OCI-LY7 (cell line): ENCODE measurements around the gene PPP6R3. TPM values are rescaled to one million over a fixed set of nuclear protein-coding genes. Genes with fewer than 3 reads are reported as not detected.

Experiments
- BruUV-seq: library from RNA; stranded (reverse); fragments of 400-500 nt; replicated peaks from 2 replicates; lab custom pipeline; 2021; lab: Mats Ljungman, UMichigan
- CTCF ChIA-PET: fragments of 300-600 bp; sonication (Branson Sonifier 250); formaldehyde crosslinking; loops from one replicate; lab custom pipeline; 2022; ENCODE audit warnings: antibody characterized with exemption; ENCODE audit not compliant: unreplicated experiment; lab: Charles Lee
- POLR2A ChIA-PET: fragments of 300-600 bp; sonication (Branson Sonifier 250); formaldehyde crosslinking; loops from one replicate; lab custom pipeline; 2022; ENCODE audit warnings: antibody characterized with exemption; lab: Charles Lee
- DNase-seq: peaks from one replicate; pipeline ENCODE4 v3.0.0-alpha.2; 2015; ENCODE audit warnings: low spot score
- H2AFZ ChIP-seq: fragments of 200-600 bp; sonication (generic), shearing (Covaris generic); 2 replicates; pipeline ENCODE4 v1.6.1; 2014; ENCODE audit warnings: mild to moderate bottlenecking, antibody characterized with exemption, low read length, moderate library complexity
- H3K27ac ChIP-seq: fragments of 200-600 bp; sonication (generic); 2 replicates; pipeline ENCODE4 v1.5.1; 2014; ENCODE audit warnings: mixed run types, low read depth, mild to moderate bottlenecking, moderate library complexity, low read length, inconsistent platforms; ENCODE audit not compliant: poor library complexity, severe bottlenecking
- H3K36me3 ChIP-seq: fragments of 200-600 bp; sonication (generic); 2 replicates; pipeline ENCODE4 v1.6.1; 2014; ENCODE audit warnings: mild to moderate bottlenecking, antibody characterized with exemption, low read length, moderate library complexity, mixed read lengths; ENCODE audit not compliant: insufficient read depth
- H3K4me1 ChIP-seq: fragments of 200-600 bp; sonication (generic); 2 replicates; pipeline ENCODE4 v1.5.1; 2014; ENCODE audit warnings: mild to moderate bottlenecking, low read length; ENCODE audit not compliant: insufficient read depth, poor library complexity, severe bottlenecking
- H3K4me2 ChIP-seq: fragments of 200-600 bp; sonication (generic); 2 replicates; pipeline ENCODE4 v1.6.1; 2014; ENCODE audit warnings: mild to moderate bottlenecking, low read length
- H3K4me3 ChIP-seq: fragments of 200-600 bp; sonication (generic); 2 replicates; pipeline ENCODE4 v1.5.1; 2014; ENCODE audit warnings: mild to moderate bottlenecking, low read depth, low read length; ENCODE audit not compliant: poor library complexity, severe bottlenecking
- H3K79me2 ChIP-seq: fragments of 200-600 bp; sonication (generic); 2 replicates; pipeline ENCODE4 v1.6.1; 2016; ENCODE audit warnings: low read depth, mild to moderate bottlenecking, low read length, moderate library complexity, mixed read lengths; ENCODE audit not compliant: insufficient read depth
- H3K9me2 ChIP-seq: fragments of 200-600 bp; sonication (generic); 2 replicates; pipeline ENCODE4 v1.6.1; 2016; ENCODE audit warnings: mild to moderate bottlenecking, low read length, mixed read lengths; ENCODE audit not compliant: insufficient read depth
- H3K9me3 ChIP-seq: fragments of 200-600 bp; sonication (generic); 2 replicates; pipeline ENCODE4 v1.6.1; 2014; ENCODE audit warnings: mild to moderate bottlenecking, mixed run types, low read length, mixed read lengths
- H4K20me1 ChIP-seq: fragments of 200-600 bp; sonication (generic); 2 replicates; pipeline ENCODE4 v1.6.1; 2014; ENCODE audit warnings: mild to moderate bottlenecking, antibody characterized with exemption, low read length, moderate library complexity, mixed read lengths; ENCODE audit not compliant: insufficient read depth
- CTCF ChIP-seq: fragments of 200-600 bp; sonication (generic); conservative IDR thresholded peaks from 2 replicates; pipeline ENCODE4 v1.5.1; 2014; ENCODE audit warnings: mild to moderate bottlenecking, antibody characterized with exemption, low read length, moderate library complexity, mixed read lengths
- EZH2phosphoT487 ChIP-seq: fragments of 200-600 bp; sonication (generic); IDR thresholded peaks from 2 replicates; pipeline ENCODE4 v1.6.1; 2018; ENCODE audit warnings: low read depth, borderline replicate concordance, mild to moderate bottlenecking, mixed run types, antibody characterized with exemption, low read length, moderate library complexity, mixed read lengths
- intact Hi-C: fragments of 100-400 bp; cut with micrococcal nuclease; formaldehyde crosslinking; loops from one replicate; pipeline ENCODE4 v1.10.0; 2022; ENCODE audit not compliant: unreplicated experiment
- total RNA-seq, 2 experiments: library from RNA; depleted of rRNA in 1 of 2; stranded (reverse); fragments of >200 nt in 1 of 2; shearing (Covaris generic) in 1 of 2; gene quantifications; 2 replicates each; pipeline ENCODE4 v1.2.3, GENCODE V29; 2014 to 2022

The PPP6R3 gene
- total RNA-seq, 2 experiments from 2014 or later, result 122 to 151 TPM

- no peak overlapping the region for H3K27ac ChIP-seq
- peaks cover 30% of the 10 kb centered on the region for H4K20me1 ChIP-seq
- no peak overlapping the region for H3K4me2 ChIP-seq
- no peak overlapping the region for H2AFZ ChIP-seq
- POLR2A ChIA-PET, result no interaction called here
- no peaks in the 10 kb centered on the region for H3K9me3 ChIP-seq
- intact Hi-C loops, result no loop called here
- peaks cover 99% of the 10 kb centered on the region for H3K79me2 ChIP-seq
- no peak overlapping the region for H3K4me3 ChIP-seq
- no peak for DNase-seq
- H3K36me3 ChIP-seq, result peaks cover 16% of the 10 kb centered on the region
- CTCF ChIA-PET, result no interaction called here
- no peaks in the 10 kb centered on the region for H3K9me2 ChIP-seq
- no peak for TF ChIP-seq EZH2phosphoT487
- TF ChIP-seq CTCF, result no peak
- peaks cover 60% of the 10 kb centered on the region for H3K4me1 ChIP-seq
- BruUV-seq, result no TSS peak
These were observed 41.3 kb downstream of the PPP6R3 start for GRCh38 chr11:68501813-68502212.

DNA sequence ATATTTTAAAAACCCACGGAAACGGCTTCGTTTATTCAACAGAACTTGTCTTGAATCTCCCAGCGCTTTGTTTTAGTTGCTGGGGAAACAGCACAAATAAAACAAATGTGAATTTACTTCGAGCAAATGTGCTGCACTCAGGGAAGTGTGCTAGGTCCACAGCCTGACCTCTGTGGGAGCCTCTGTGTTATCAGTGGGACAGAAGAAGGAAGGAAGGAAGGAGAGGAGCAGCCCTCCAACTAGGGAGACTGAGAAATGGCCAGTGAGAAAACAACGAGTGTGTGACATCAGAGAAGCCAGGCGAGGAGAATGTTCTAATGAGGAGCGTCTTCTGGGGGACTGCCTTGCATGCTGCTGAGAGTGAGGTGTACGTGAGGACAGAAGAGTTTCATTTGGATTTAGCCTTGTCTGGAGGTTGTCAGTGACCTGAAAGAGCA is 42.7 kb downstream of the PPP6R3 start:
- Histone ChIP-seq H2AFZ (no peak overlapping the region), H3K4me3 (no peak overlapping the region), H3K9me3 (no peaks in the 10 kb centered on the region), H4K20me1 (peaks cover 28% of the 10 kb centered on the region), H3K79me2 (peaks cover 100% of the 10 kb centered on the region), H3K4me2 (no peak overlapping the region), H3K9me2 (no peaks in the 10 kb centered on the region), H3K27ac (no peak overlapping the region), H3K4me1 (peaks cover 48% of the 10 kb centered on the region), H3K36me3 (peaks cover 25% of the 10 kb centered on the region)
- ChIA-PET CTCF (no interaction called here), POLR2A (no interaction called here)
- no TSS peak for BruUV-seq
- DNase-seq, result no peak
- TF ChIP-seq CTCF (no peak), EZH2phosphoT487 (no peak)
- intact Hi-C loops, result no loop called here

GRCh38 chr11:68503792-68504191 is 43.2 kb downstream of the PPP6R3 start:
- Histone ChIP-seq H3K36me3 (peaks cover 25% of the 10 kb centered on the region), H3K4me2 (no peak overlapping the region), H3K9me2 (no peaks in the 10 kb centered on the region), H4K20me1 (peaks cover 23% of the 10 kb centered on the region), H3K9me3 (no peaks in the 10 kb centered on the region), H3K79me2 (peaks cover 100% of the 10 kb centered on the region), H2AFZ (no peak overlapping the region), H3K4me1 (peaks cover 43% of the 10 kb centered on the region), H3K4me3 (no peak overlapping the region), H3K27ac (no peak overlapping the region)
- ChIA-PET POLR2A (interaction anchor here (1.0 to 1.2 kb wide), 2 partner anchors 9 to 10 kb away, joined by 4 read pairs; no protein-coding TSS in a partner anchor), CTCF (no interaction called here)
- intact Hi-C loops, result no loop called here
- TF ChIP-seq CTCF (no peak), EZH2phosphoT487 (no peak)
- no TSS peak for BruUV-seq
- DNase-seq, result no peak
